Measurements from ENCODE around the gene KLHL15. TPM values are rescaled to one million over a fixed set of nuclear protein-coding genes. Genes with fewer than 3 reads are reported as not detected.

KLHL15 gene
- total RNA-seq, 2 experiments from 2014 or later: 9.3 to 11.8 TPM

- intact Hi-C loops (cut with DNase I, micrococcal nuclease): loop anchor here (1.0 to 2.0 kb wide), 6 partner anchors 44 to 101 kb away; partner anchors contain the start of genes EIF2S3 (in 2 of the 2), APOO (in 1 of the 2) and CXorf58 (in 1 of the 2)
- H3K36me3 Mint-ChIP-seq (ENCODE audit: low read depth): no peaks in the 10 kb centered on the region
- H3K27ac Mint-ChIP-seq: peak overlapping the region; percentile 93
- ATAC-seq (peak; percentile 92), DNase-seq (peak; percentile 54)
- CTCF ChIA-PET: interaction anchor here (0.6 to 3.2 kb wide), 5 partner anchors 39 to 101 kb away, joined by 3 to 17 read pairs (median 3); partner anchors contain the start of gene EIF2S3
- H3K4me1 Mint-ChIP-seq: peaks cover 17% of the 10 kb centered on the region
- H3K9me3 Mint-ChIP-seq (ENCODE audit: low read depth): no peaks in the 10 kb centered on the region
- POLR2A ChIA-PET: interaction anchor here (0.7 to 1.4 kb wide), 3 partner anchors 101 to 170 kb away, joined by 3 to 5 read pairs (median 4); partner anchors contain the start of gene SAT1
- no peaks in the 10 kb centered on the region for H3K27me3 Mint-ChIP-seq
- peak overlapping the region; percentile 69 for H3K4me3 Mint-ChIP-seq
These were observed 73.7 kb downstream of the KLHL15 start for GRCh38 chrX:23952984-23953907.

GRCh38 chrX:23952391-23952790 lies 74.6 kb downstream of the KLHL15 start:
- POLR2A ChIA-PET: interaction anchor here (1.2 to 1.4 kb wide), 2 partner anchors 102 to 169 kb away, joined by 3 to 5 read pairs; partner anchors contain the start of gene SAT1
- intact Hi-C loops (cut with DNase I, micrococcal nuclease): loop anchor here in 1 of 2 experiments (2.0 kb wide), 3 partner anchors 44 to 72 kb away; partner anchors contain the start of gene CXorf58

GRCh38 chrX:23945206-23945605 lies 81.8 kb downstream of the KLHL15 start:
- Mint-ChIP-seq H3K4me3 (no peak overlapping the region), H3K27ac (no peak overlapping the region), H3K4me1 (no peaks in the 10 kb centered on the region), H3K27me3 (no peaks in the 10 kb centered on the region), H3K36me3 (ENCODE audit: low read depth) (no peaks in the 10 kb centered on the region), H3K9me3 (ENCODE audit: low read depth) (no peaks in the 10 kb centered on the region)
- DNase-seq (no peak), ATAC-seq (no peak)
- intact Hi-C loops (cut with DNase I, micrococcal nuclease): no loop called here
- ChIA-PET CTCF (interaction anchor here (0.9 kb wide), 1 partner anchor 13 kb away, joined by 4 read pairs; no protein-coding TSS in a partner anchor), POLR2A (no interaction called here)

More at GRCh38 chrX:23952391-23952790, 74.6 kb downstream of the KLHL15 start:
- no peaks in the 10 kb centered on the region for H3K9me3 Mint-ChIP-seq (ENCODE audit: low read depth)
- CTCF ChIA-PET: interaction anchor here (0.6 to 3.2 kb wide), 4 partner anchors 43 to 102 kb away, joined by 3 to 17 read pairs (median 3); partner anchors contain the start of gene EIF2S3
- no peaks in the 10 kb centered on the region for H3K27me3 Mint-ChIP-seq
- ATAC-seq (no peak), DNase-seq (no peak)
- peak overlapping the region; percentile 69 for H3K4me3 Mint-ChIP-seq
- no peaks in the 10 kb centered on the region for H3K36me3 Mint-ChIP-seq (ENCODE audit: low read depth)
- peaks cover 15% of the 10 kb centered on the region for H3K4me1 Mint-ChIP-seq
- H3K27ac Mint-ChIP-seq: no peak overlapping the region

- Mint-ChIP-seq H3K4me1 (no peaks in the 10 kb centered on the region), H3K27ac (no peak overlapping the region), H3K4me3 (no peak overlapping the region), H3K27me3 (no peaks in the 10 kb centered on the region), H3K36me3 (ENCODE audit: low read depth) (no peaks in the 10 kb centered on the region), H3K9me3 (ENCODE audit: low read depth) (no peaks in the 10 kb centered on the region)
- no peak for DNase-seq
- intact Hi-C loops (cut with DNase I, micrococcal nuclease): no loop called here
- ATAC-seq: no peak
- ChIA-PET POLR2A (no interaction called here), CTCF (interaction anchor here (0.9 kb wide), 1 partner anchor 12 kb away, joined by 4 read pairs; no protein-coding TSS in a partner anchor)
These were observed 82.8 kb downstream of the KLHL15 start for GRCh38 chrX:23944234-23944633.

- no peak overlapping the region for H3K27ac Mint-ChIP-seq
- DNase-seq (no peak), ATAC-seq (no peak)
- H3K4me1 Mint-ChIP-seq: no peaks in the 10 kb centered on the region
- H3K9me3 Mint-ChIP-seq (ENCODE audit: low read depth): no peaks in the 10 kb centered on the region
- no peak overlapping the region for H3K4me3 Mint-ChIP-seq
- no peaks in the 10 kb centered on the region for H3K27me3 Mint-ChIP-seq
- no peaks in the 10 kb centered on the region for H3K36me3 Mint-ChIP-seq (ENCODE audit: low read depth)
- CTCF ChIA-PET: no interaction called here
- intact Hi-C loops (cut with DNase I, micrococcal nuclease): no loop called here
- POLR2A ChIA-PET: no interaction called here
These were observed 87.8 kb downstream of the KLHL15 start for GRCh38 chrX:23939203-23939602.

GRCh38 chrX:23938690-23939089 lies 88.3 kb downstream of the KLHL15 start:
- ChIA-PET POLR2A (no interaction called here), CTCF (no interaction called here)
- Mint-ChIP-seq H3K27ac (no peak overlapping the region), H3K27me3 (no peaks in the 10 kb centered on the region), H3K4me1 (no peaks in the 10 kb centered on the region), H3K36me3 (ENCODE audit: low read depth) (no peaks in the 10 kb centered on the region), H3K9me3 (ENCODE audit: low read depth) (no peaks in the 10 kb centered on the region), H3K4me3 (no peak overlapping the region)
- DNase-seq: no peak
- no peak for ATAC-seq
- intact Hi-C loops (cut with DNase I, micrococcal nuclease): no loop called here

GRCh38 chrX:23937100-23937499 lies 89.9 kb downstream of the KLHL15 start:
- H3K9me3 Mint-ChIP-seq (ENCODE audit: low read depth): no peaks in the 10 kb centered on the region
- ATAC-seq (no peak), DNase-seq (no peak)
- intact Hi-C loops (cut with DNase I, micrococcal nuclease): no loop called here
- H3K4me1 Mint-ChIP-seq: peaks cover 7% of the 10 kb centered on the region
- H3K27me3 Mint-ChIP-seq: no peaks in the 10 kb centered on the region
- H3K27ac Mint-ChIP-seq: no peak overlapping the region
- CTCF ChIA-PET: no interaction called here
- no peaks in the 10 kb centered on the region for H3K36me3 Mint-ChIP-seq (ENCODE audit: low read depth)
- POLR2A ChIA-PET: no interaction called here
- H3K4me3 Mint-ChIP-seq: no peak overlapping the region

- H3K27me3 Mint-ChIP-seq: no peaks in the 10 kb centered on the region
- H3K27ac Mint-ChIP-seq: no peak overlapping the region
- no peak overlapping the region for H3K4me3 Mint-ChIP-seq
- ChIA-PET POLR2A (no interaction called here), CTCF (no interaction called here)
- no peaks in the 10 kb centered on the region for H3K9me3 Mint-ChIP-seq (ENCODE audit: low read depth)
- H3K36me3 Mint-ChIP-seq (ENCODE audit: low read depth): no peaks in the 10 kb centered on the region
- ATAC-seq (no peak), DNase-seq (no peak)
- intact Hi-C loops (cut with DNase I, micrococcal nuclease): no loop called here
- H3K4me1 Mint-ChIP-seq: peaks cover 14% of the 10 kb centered on the region
These were observed 90.8 kb downstream of the KLHL15 start for GRCh38 chrX:23936180-23936579.

- H3K9me3 Mint-ChIP-seq (ENCODE audit: low read depth): no peaks in the 10 kb centered on the region
- POLR2A ChIA-PET: no interaction called here
These were observed 91.9 kb downstream of the KLHL15 start for GRCh38 chrX:23935106-23935505.

More at GRCh38 chrX:23935106-23935505, 91.9 kb downstream of the KLHL15 start:
- DNase-seq (no peak), ATAC-seq (no peak)
- no peak overlapping the region for H3K27ac Mint-ChIP-seq
- H3K4me3 Mint-ChIP-seq: no peak overlapping the region
- CTCF ChIA-PET: no interaction called here
- intact Hi-C loops (cut with DNase I, micrococcal nuclease): no loop called here
- H3K4me1 Mint-ChIP-seq: peaks cover 18% of the 10 kb centered on the region
- no peaks in the 10 kb centered on the region for H3K36me3 Mint-ChIP-seq (ENCODE audit: low read depth)
- H3K27me3 Mint-ChIP-seq: no peaks in the 10 kb centered on the region

Other genes starting within 250 kb of the KLHL15 start
- 100 to 1,000 TPM; 148 to 166 TPM for gene SAT1, start 244.0 kb downstream of the KLHL15 start, total RNA-seq
- gene APOO, start 119.2 kb downstream of the KLHL15 start, total RNA-seq: 10 to 100 TPM; 30.2 to 37.2 TPM
- gene CXorf58, start 119.2 kb downstream of the KLHL15 start, total RNA-seq: under 1 TPM in 1 of 2 experiments, not detected in 1; 0.14 TPM
- gene EIF2S3, start 27.8 kb upstream of the KLHL15 start, total RNA-seq: 100 to 1,000 TPM; 316 to 336 TPM
- gene ZFX, start 122.5 kb upstream of the KLHL15 start, total RNA-seq: 10 to 100 TPM; 34.0 to 37.9 TPM